D721Med (cell line): ENCODE measurements around the gene RPP25L.
A peak's percentile ranks its signal among the peaks of the same experiment; 100 is the strongest.

Experiments
- DNase-seq: peaks from one replicate; pipeline ENCODE4 v3.0.0; 2011; ENCODE audit warnings: low spot score; ENCODE audit not compliant: insufficient read length
- FAIRE-seq: peaks from 2 replicates; lab custom pipeline; 2011; peaks lifted over from hg19 to GRCh38; lab: Jason Lieb, UNC
- CTCF ChIP-seq: IDR thresholded peaks from 2 replicates; pipeline ENCODE4 v1.5.1; 2012; ENCODE audit warnings: mild to moderate bottlenecking, control low read depth; ENCODE audit not compliant: insufficient read depth; ENCODE audit errors: missing control alignments

Gene RPP25L

GRCh38 chr9:34580358-34580757 is 31.5 kb downstream of the RPP25L start:
- no peak for TF ChIP-seq CTCF
- DNase-seq, result no peak
- no peak for FAIRE-seq

GRCh38 chr9:34579808-34580163 is 32.1 kb downstream of the RPP25L start:
- FAIRE-seq (no peak), DNase-seq (no peak)
- no peak for TF ChIP-seq CTCF

GRCh38 chr9:34579104-34579807 is 32.6 kb downstream of the RPP25L start:
- peak; percentile 62 for DNase-seq
- TF ChIP-seq CTCF, result no peak
- FAIRE-seq, result no peak

GRCh38 chr9:34578241-34579103 is 33.4 kb downstream of the RPP25L start:
- FAIRE-seq, result no peak
- TF ChIP-seq CTCF, result no peak

GRCh38 chr9:34577400-34578240 is 34.3 kb downstream of the RPP25L start:
- TF ChIP-seq CTCF, result no peak
- DNase-seq (no peak), FAIRE-seq (no peak)

More at GRCh38 chr9:34578241-34579103, 33.4 kb downstream of the RPP25L start:
- DNase-seq, result no peak

- FAIRE-seq (no peak), DNase-seq (no peak)
- no peak for TF ChIP-seq CTCF
Measured at GRCh38 chr9:34576597-34577399, 35.1 kb downstream of the RPP25L start.
